Measurements from ENCODE around the gene EVC2. TPM values are rescaled to one million over a fixed set of nuclear protein-coding genes. Genes with fewer than 3 reads are reported as not detected.
A peak's percentile ranks its signal among the peaks of the same experiment; 100 is the strongest.
"Not testable (repeated sequence)": the region's sequence is repeated elsewhere in the genome, so short reads cannot be mapped to it uniquely, and the experiment has no call there.

EVC2 gene
- total RNA-seq, 1 donor from 2014 or later: 5.5 TPM

GRCh38 chr4:5615496-5616075, 92.8 kb downstream of the EVC2 start:
- no peak for DNase-seq (ENCODE audit: low spot score)
- H3K27ac Mint-ChIP-seq (ENCODE audit: unreplicated experiment): no peak overlapping the region

GRCh38 chr4:5611750-5612149, 96.6 kb downstream of the EVC2 start:
- Mint-ChIP-seq H3K4me1 (ENCODE audit: low read depth) (peaks cover 3% of the 10 kb centered on the region), H3K36me3 (ENCODE audit: low read depth) (peaks cover 38% of the 10 kb centered on the region), H3K27me3 (ENCODE audit: low read depth) (no peaks in the 10 kb centered on the region), H3K4me3 (ENCODE audit: unreplicated experiment) (no peak overlapping the region), H3K27ac (ENCODE audit: unreplicated experiment) (no peak overlapping the region), H3K9me3 (ENCODE audit: low read depth) (no peaks in the 10 kb centered on the region)
- TF ChIP-seq CTCF (IDR thresholded peaks at IDR 0.05): peak; percentile 10
- DNase-seq (ENCODE audit: low spot score): no peak

More at GRCh38 chr4:5615496-5616075, 92.8 kb downstream of the EVC2 start:
- Mint-ChIP-seq H3K36me3 (ENCODE audit: low read depth) (peaks cover 41% of the 10 kb centered on the region), H3K4me1 (ENCODE audit: low read depth) (peaks cover 6% of the 10 kb centered on the region), H3K27me3 (ENCODE audit: low read depth) (no peaks in the 10 kb centered on the region), H3K9me3 (ENCODE audit: low read depth) (no peaks in the 10 kb centered on the region), H3K4me3 (ENCODE audit: unreplicated experiment) (no peak overlapping the region)
- TF ChIP-seq CTCF (IDR thresholded peaks at IDR 0.05): no peak

DNA sequence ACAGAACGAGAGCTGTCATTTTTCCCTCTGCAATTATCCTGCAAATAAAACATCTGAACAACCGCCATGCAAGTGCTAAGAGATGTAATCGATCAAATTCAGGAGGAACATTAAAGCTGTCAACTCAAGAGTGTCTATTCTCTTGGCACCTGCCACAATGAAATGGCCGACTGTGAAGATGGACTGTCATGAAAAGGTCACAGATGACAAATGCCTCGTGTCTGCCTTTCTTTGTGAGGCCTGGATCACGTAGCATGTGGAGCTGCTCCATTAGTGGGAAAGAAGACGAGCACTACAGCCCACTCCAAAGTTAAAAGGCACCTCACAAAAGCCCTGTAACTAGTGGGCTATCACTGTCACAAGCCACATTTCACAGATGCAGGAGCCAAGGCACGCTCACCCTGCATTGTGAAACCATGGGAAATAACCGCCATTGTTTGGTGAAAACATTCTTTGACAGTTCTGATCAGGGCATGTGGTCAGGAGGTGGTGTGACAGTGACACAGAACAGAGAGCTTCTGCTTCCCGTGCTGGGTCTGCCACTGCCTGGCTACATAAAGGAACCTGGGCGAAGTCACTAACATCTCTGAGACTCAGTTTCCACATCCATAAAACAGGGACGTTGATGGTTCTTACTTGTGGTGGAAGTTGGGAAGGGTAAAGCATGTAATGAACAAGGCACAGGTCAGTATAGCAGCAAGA, 98.9 kb downstream of the EVC2 start:
- Mint-ChIP-seq H3K4me3 (ENCODE audit: unreplicated experiment) (no peak overlapping the region), H3K36me3 (ENCODE audit: low read depth) (peaks cover 27% of the 10 kb centered on the region), H3K4me1 (ENCODE audit: low read depth) (peaks cover 3% of the 10 kb centered on the region)

GRCh38 chr4:5593828-5594227, 114.5 kb downstream of the EVC2 start:
- H3K4me1 Mint-ChIP-seq (ENCODE audit: low read depth); H3K4me3 Mint-ChIP-seq (ENCODE audit: unreplicated experiment); DNase-seq (ENCODE audit: low spot score); H3K27ac Mint-ChIP-seq (ENCODE audit: unreplicated experiment); H3K27me3 Mint-ChIP-seq (ENCODE audit: low read depth): not testable (repeated sequence)
- peaks cover 28% of the 10 kb centered on the region for H3K36me3 Mint-ChIP-seq (ENCODE audit: low read depth)
- peaks cover 18% of the 10 kb centered on the region for H3K9me3 Mint-ChIP-seq (ENCODE audit: low read depth)

More for the DNA sequence above, 98.9 kb downstream of the EVC2 start:
- TF ChIP-seq CTCF (IDR thresholded peaks at IDR 0.05): no peak
- no peaks in the 10 kb centered on the region for H3K27me3 Mint-ChIP-seq (ENCODE audit: low read depth)
- no peak overlapping the region for H3K27ac Mint-ChIP-seq (ENCODE audit: unreplicated experiment)
- no peaks in the 10 kb centered on the region for H3K9me3 Mint-ChIP-seq (ENCODE audit: low read depth)
- DNase-seq (ENCODE audit: low spot score): no peak

- Mint-ChIP-seq H3K4me1 (ENCODE audit: low read depth) (no peaks in the 10 kb centered on the region), H3K9me3 (ENCODE audit: low read depth) (peaks cover 25% of the 10 kb centered on the region), H3K27me3 (ENCODE audit: low read depth) (no peaks in the 10 kb centered on the region), H3K36me3 (ENCODE audit: low read depth) (peaks cover 36% of the 10 kb centered on the region), H3K4me3 (ENCODE audit: unreplicated experiment) (no peak overlapping the region), H3K27ac (ENCODE audit: unreplicated experiment) (no peak overlapping the region)
- TF ChIP-seq CTCF (IDR thresholded peaks at IDR 0.05): no peak
- no peak for DNase-seq (ENCODE audit: low spot score)
These were observed 116.1 kb downstream of the EVC2 start for GRCh38 chr4:5592272-5592671.

All from chondrocyte (in vitro differentiated cells).